GM23248 (cell line): ENCODE results near the gene GARNL3. TPM values are rescaled to one million over a fixed set of nuclear protein-coding genes. Genes with fewer than 3 reads are reported as not detected.
A peak's percentile ranks its signal among the peaks of the same experiment; 100 is the strongest.

Source experiments
- DNase-seq: peaks from one replicate; pipeline ENCODE4 v3.0.0-alpha.2; 2015
- H2AFZ ChIP-seq: fragments of 200-600 bp; sonication (generic); 2 replicates; pipeline ENCODE4 v1.6.1; 2016; ENCODE audit warnings: antibody characterized with exemption
- H3F3A ChIP-seq: fragments of 200-600 bp; sonication (generic); 2 replicates; pipeline ENCODE4 v1.6.1; 2016; ENCODE audit warnings: mild to moderate bottlenecking, antibody characterized with exemption, mixed run types; ENCODE audit not compliant: insufficient read depth
- H3K27ac ChIP-seq: fragments of 200-600 bp; sonication (generic); 2 replicates; pipeline ENCODE4 v1.5.1; 2016; ENCODE audit warnings: mild to moderate bottlenecking
- H3K27me3 ChIP-seq: fragments of 200-600 bp; sonication (generic); replicated peaks from 2 replicates; pipeline ENCODE4 v1.6.1; 2016; ENCODE audit warnings: mild to moderate bottlenecking; ENCODE audit not compliant: insufficient read depth
- H3K36me3 ChIP-seq: fragments of 200-600 bp; sonication (generic); 2 replicates; pipeline ENCODE4 v1.6.1; 2016; ENCODE audit warnings: low read depth, mild to moderate bottlenecking
- H3K4me1 ChIP-seq: fragments of 200-600 bp; sonication (generic); 2 replicates; pipeline ENCODE4 v1.6.1; 2016; ENCODE audit warnings: mild to moderate bottlenecking; ENCODE audit not compliant: insufficient read depth
- H3K4me2 ChIP-seq: fragments of 200-600 bp; sonication (generic); one replicate; pipeline ENCODE4 v1.6.1; 2016; ENCODE audit warnings: mild to moderate bottlenecking; ENCODE audit not compliant: unreplicated experiment
- H3K4me3 ChIP-seq: fragments of 200-600 bp; sonication (generic); 2 replicates; pipeline ENCODE4 v1.5.1; 2016; ENCODE audit warnings: mild to moderate bottlenecking
- H3K79me2 ChIP-seq: fragments of 200-600 bp; sonication (generic); 2 replicates; pipeline ENCODE4 v1.6.1; 2016; ENCODE audit warnings: mild to moderate bottlenecking; ENCODE audit not compliant: insufficient read depth
- H3K9ac ChIP-seq: fragments of 200-600 bp; sonication (generic); 2 replicates; pipeline ENCODE4 v1.6.1; 2016; ENCODE audit warnings: mild to moderate bottlenecking
- H3K9me2 ChIP-seq: fragments of 200-600 bp; sonication (generic); 2 replicates; pipeline ENCODE4 v1.6.1; 2016; ENCODE audit warnings: mixed run types, mild to moderate bottlenecking, moderate library complexity; ENCODE audit not compliant: insufficient read depth
- H3K9me3 ChIP-seq: fragments of 200-600 bp; sonication (generic); one replicate; pipeline ENCODE4 v1.6.1; 2017; ENCODE audit warnings: low read depth
- H4K20me1 ChIP-seq: fragments of 200-600 bp; sonication (generic); 2 replicates; pipeline ENCODE4 v1.6.0; 2016; ENCODE audit not compliant: insufficient read depth
- EZH2 ChIP-seq: fragments of 200-600 bp; sonication (generic); IDR thresholded peaks from 2 replicates; pipeline ENCODE4 v1.6.1; 2018; ENCODE audit warnings: antibody characterized with exemption, mild to moderate bottlenecking; ENCODE audit not compliant: insufficient read depth, poor library complexity, severe bottlenecking
- EZH2phosphoT487 ChIP-seq: fragments of 200-600 bp; sonication (generic); IDR thresholded peaks from 2 replicates; pipeline ENCODE4 v1.6.1; 2018; ENCODE audit warnings: antibody characterized with exemption, moderate library complexity, mild to moderate bottlenecking, low read depth; ENCODE audit not compliant: insufficient read depth
- WGBS, 2 experiments: methylation state at CpG; one replicate each; pipeline ENCODE4 v1.1.6; 2015 to 2017; ENCODE audit warnings: low lambda C conversion rate in 2 of 2, low coverage in 1 of 2; ENCODE audit errors: missing lambda C conversion rate in 2 of 2; 5-methylcytosine and 5-hydroxymethylcytosine counted together
- in situ Hi-C: fragments of 300-500 bp; cut with MboI; formaldehyde crosslinking; loops from 2 replicates; pipeline ENCODE4 v1.15.0; 2020
- polyA plus RNA-seq: library from polyadenylated mRNA; unstranded; fragments of >200 nt; fragmentation: Nextera tagmentation; extraction: Ambion mirVana; gene quantifications from 2 replicates; pipeline ENCODE4 v1.2.1, GENCODE V29; 2016
- total RNA-seq: library from RNA; depleted of rRNA; stranded (reverse); fragments of >200 nt; shearing (Covaris generic); gene quantifications from 2 replicates; pipeline ENCODE4 v1.2.3, GENCODE V29; 2014

Gene GARNL3
- total and polyA plus RNA-seq, 2 experiments from 2014 or later, result 0.43 to 1.3 TPM

DNA sequence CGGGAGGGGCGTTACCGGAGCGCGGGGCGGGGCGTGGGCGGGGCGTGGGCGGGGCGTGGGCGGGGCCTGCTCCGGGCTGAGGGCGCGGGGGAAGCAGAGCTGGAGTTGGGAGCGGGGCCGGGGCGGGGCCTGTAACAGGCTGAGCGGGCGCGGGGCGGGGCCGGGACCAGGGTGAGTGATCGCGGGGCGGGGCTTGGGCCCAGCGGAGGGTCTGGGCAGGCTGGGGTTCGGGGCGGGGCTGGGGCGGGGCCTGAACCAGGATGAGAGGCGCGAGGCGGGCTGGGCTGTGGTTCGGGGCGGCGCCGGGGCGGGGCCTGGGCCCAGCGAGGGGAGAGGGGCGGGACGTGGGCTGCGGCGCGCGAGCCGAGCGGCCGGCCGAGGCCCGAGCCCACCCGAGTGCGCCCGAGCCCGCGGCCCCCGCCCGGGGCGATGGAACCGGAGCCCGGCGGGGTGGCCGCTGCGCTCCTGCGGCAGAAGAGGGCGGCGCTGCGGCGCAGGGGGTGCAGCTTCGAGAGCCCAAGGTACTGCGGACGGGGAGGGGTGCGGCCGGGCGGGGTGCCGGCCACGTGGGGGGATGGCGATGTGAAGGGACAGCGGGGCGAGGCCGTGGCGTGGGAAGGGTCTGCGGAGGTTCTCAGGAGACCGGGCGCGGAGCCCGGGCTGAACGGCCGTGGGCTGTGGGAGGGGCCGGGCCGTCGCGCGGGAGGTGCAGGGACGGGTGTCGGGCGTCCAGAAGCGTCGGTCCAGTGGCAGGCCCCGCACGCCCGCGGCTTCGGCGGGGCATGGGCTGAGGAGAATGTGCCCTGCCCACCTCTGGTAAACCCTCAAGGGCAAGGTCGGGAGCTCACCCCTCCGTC, 39.5 kb upstream of the GARNL3 start:
- H3K4me2 ChIP-seq, result peak overlapping the region; percentile 72
- H2AFZ ChIP-seq, result peak overlapping the region; percentile 89
- H3K9me3 ChIP-seq, result no peaks in the 10 kb centered on the region
- 2 to 4% methylated on average over 22 to 78 of the region's 106 CpGs for WGBS, 2 experiments
- no peak overlapping the region for H3K9ac ChIP-seq
- H3F3A ChIP-seq, result no peaks in the 10 kb centered on the region
- in situ Hi-C loops, result no loop called here
- DNase-seq, result peak; percentile 93
- peaks cover 33% of the 10 kb centered on the region for H3K27me3 ChIP-seq
- H3K79me2 ChIP-seq, result no peaks in the 10 kb centered on the region
- no peaks in the 10 kb centered on the region for H3K4me1 ChIP-seq
- H3K27ac ChIP-seq, result no peak overlapping the region
- no peaks in the 10 kb centered on the region for H3K36me3 ChIP-seq
- H3K9me2 ChIP-seq, result no peaks in the 10 kb centered on the region
- TF ChIP-seq EZH2phosphoT487, result no peak
- TF ChIP-seq EZH2, result no peak
- H4K20me1 ChIP-seq, result no peaks in the 10 kb centered on the region
- peak overlapping the region; percentile 79 for H3K4me3 ChIP-seq

- Histone ChIP-seq H3K9me2 (no peaks in the 10 kb centered on the region), H3K4me1 (no peaks in the 10 kb centered on the region), H3K9ac (no peak overlapping the region), H2AFZ (peak overlapping the region; percentile 41; the same call in 1 of the 2 replicates), H3K9me3 (no peaks in the 10 kb centered on the region), H3K4me3 (peak overlapping the region; percentile 79; the same call in 1 of the 2 replicates), H3F3A (no peaks in the 10 kb centered on the region), H4K20me1 (no peaks in the 10 kb centered on the region), H3K36me3 (no peaks in the 10 kb centered on the region), H3K79me2 (no peaks in the 10 kb centered on the region), H3K27me3 (peaks cover 28% of the 10 kb centered on the region), H3K4me2 (no peak overlapping the region), H3K27ac (no peak overlapping the region)
- 22 to 25% methylated on average over 25 to 39 of the region's 42 CpGs for WGBS, 2 experiments
- TF ChIP-seq EZH2 (no peak), EZH2phosphoT487 (no peak)
- in situ Hi-C loops, result no loop called here
- peak; percentile 39 for DNase-seq
Observed at GRCh38 chr9:127225801-127226625, 38.6 kb upstream of the GARNL3 start.

DNA sequence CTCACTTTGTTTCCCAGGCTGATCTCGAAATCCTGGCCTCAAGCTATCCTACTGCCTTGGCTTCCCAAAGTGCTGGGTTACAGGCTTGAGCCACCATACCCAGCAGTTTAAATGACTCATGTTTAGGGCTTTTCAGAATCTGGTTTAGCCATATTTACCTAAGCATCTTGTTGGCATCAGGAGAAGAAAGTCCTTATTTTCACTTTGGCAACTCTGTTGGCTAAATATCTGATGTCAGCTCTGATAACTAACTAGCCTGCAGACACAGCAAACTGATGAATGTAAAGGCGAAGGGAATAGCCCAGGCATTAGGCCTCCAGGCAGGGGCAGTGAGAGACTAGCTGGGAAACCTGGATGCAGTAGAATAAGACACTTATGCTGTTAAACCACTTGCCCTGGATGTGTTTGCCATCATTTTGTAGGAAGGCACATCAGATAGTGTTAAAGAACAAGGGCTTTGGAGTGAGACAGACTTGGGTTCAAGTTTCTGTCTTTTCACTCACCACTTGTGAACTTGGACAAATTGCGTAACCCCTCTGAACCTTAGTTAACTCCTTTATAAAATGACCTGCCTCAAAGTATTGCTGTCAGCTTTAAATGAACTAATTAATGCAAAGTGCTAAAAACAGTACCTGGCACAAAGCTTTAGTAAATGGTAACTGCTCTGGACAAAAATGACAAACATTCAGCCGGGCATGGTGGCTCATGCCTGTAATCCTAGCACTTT, 34.7 kb upstream of the GARNL3 start:
- in situ Hi-C loops, result no loop called here

GRCh38 chr9:127231666-127232065, 32.9 kb upstream of the GARNL3 start:
- in situ Hi-C loops, result no loop called here
- no peak overlapping the region for H3K9ac ChIP-seq

More for the DNA sequence above, 34.7 kb upstream of the GARNL3 start:
- TF ChIP-seq EZH2 (no peak), EZH2phosphoT487 (no peak)
- H3K4me1 ChIP-seq, result no peaks in the 10 kb centered on the region
- H2AFZ ChIP-seq, result no peak overlapping the region
- no peak overlapping the region for H3K27ac ChIP-seq
- H3K27me3 ChIP-seq, result no peaks in the 10 kb centered on the region; the same call in 1 of the 2 replicates
- WGBS, 2 experiments, result 86 to 96% methylated on average over 4 of the region's 4 CpGs
- no peak for DNase-seq
- no peaks in the 10 kb centered on the region for H3K9me3 ChIP-seq
- no peaks in the 10 kb centered on the region for H3K79me2 ChIP-seq
- no peak overlapping the region for H3K9ac ChIP-seq
- H3F3A ChIP-seq, result no peaks in the 10 kb centered on the region
- no peak overlapping the region for H3K4me3 ChIP-seq
- H3K36me3 ChIP-seq, result no peaks in the 10 kb centered on the region
- H3K4me2 ChIP-seq, result no peak overlapping the region
- H3K9me2 ChIP-seq, result no peaks in the 10 kb centered on the region
- no peaks in the 10 kb centered on the region for H4K20me1 ChIP-seq

More at GRCh38 chr9:127231666-127232065, 32.9 kb upstream of the GARNL3 start:
- H3K4me3 ChIP-seq, result no peak overlapping the region
- H3K4me1 ChIP-seq, result no peaks in the 10 kb centered on the region
- H3K27me3 ChIP-seq, result peaks cover 9% of the 10 kb centered on the region; the same call in 1 of the 2 replicates
- H3F3A ChIP-seq, result no peaks in the 10 kb centered on the region
- TF ChIP-seq EZH2phosphoT487, result no peak
- no peak for TF ChIP-seq EZH2
- no peak for DNase-seq
- H3K9me2 ChIP-seq, result no peaks in the 10 kb centered on the region
- WGBS, 2 experiments, result 84 to 92% methylated on average over 3 of the region's 3 CpGs
- no peak overlapping the region for H2AFZ ChIP-seq
- no peaks in the 10 kb centered on the region for H3K36me3 ChIP-seq
- H3K79me2 ChIP-seq, result no peaks in the 10 kb centered on the region
- H4K20me1 ChIP-seq, result no peaks in the 10 kb centered on the region
- H3K27ac ChIP-seq, result no peak overlapping the region
- H3K9me3 ChIP-seq, result no peaks in the 10 kb centered on the region
- H3K4me2 ChIP-seq, result no peak overlapping the region
